Measurements from ENCODE around the gene ACOXL. TPM values are rescaled to one million over a fixed set of nuclear protein-coding genes. Genes with fewer than 3 reads are reported as not detected.

The ACOXL gene
- total and polyA plus RNA-seq, 9 of the 15 experiments (the other 6 are each of a cell fraction or from before 2014, with no cell fraction given), result 0.31 to 0.56 TPM; not detected in 7

GRCh38 chr2:110773401-110773921 is 41.1 kb downstream of the ACOXL start:
- no peak overlapping the region for H3K9ac ChIP-seq (ENCODE audit: insufficient read depth in 1 of 2, low read depth in 2 of 2, low read length in 2 of 2)
- H3K9me3 ChIP-seq (replicated peaks; ENCODE audit: control insufficient read depth, insufficient read depth, low read depth, low read length), result no peaks in the 10 kb centered on the region
- peaks cover 19 to 52% of the 10 kb centered on the region in 2 experiments for H3K27me3 ChIP-seq (ENCODE audit: control insufficient read depth in 2 of 2, insufficient read depth in 2 of 2, low read length in 2 of 2)
- no peaks in the 10 kb centered on the region for H3K79me2 ChIP-seq (ENCODE audit: control insufficient read depth, insufficient read depth, low read length)
- no peaks in the 10 kb centered on the region for H3K36me3 ChIP-seq (ENCODE audit: control insufficient read depth, insufficient read depth, low read length)
- in situ Hi-C loops (cut with MboI), result loop anchor here (25.0 kb wide), 1 partner anchor 986 kb away; the partner anchor contains the start of gene RGPD5
- H3K4me2 ChIP-seq (ENCODE audit: insufficient read depth, low read length), result no peak overlapping the region
- WGBS (ENCODE audit: insufficient coverage, low coverage, missing lambda C conversion rate), result 3% methylated on average over 5 of the region's 6 CpGs
- POLR2A ChIA-PET, result interaction anchor here (0.5 to 1.4 kb wide), 4 partner anchors 8 to 1110 kb away, joined by 3 to 6 read pairs (median 3); no protein-coding TSS in a partner anchor
- no TSS peak for BruUV-seq (replicated peaks)
- H3K4me1 ChIP-seq (replicated peaks in 1 of 2; ENCODE audit: control insufficient read depth in 2 of 2, insufficient read depth in 2 of 2, low read length in 2 of 2), result no peaks in the 10 kb centered on the region
- no peak for DNase-seq (ENCODE audit: extremely low read depth in 1 of 4, low spot score in 3 of 4)
- no peak overlapping the region for H3K27ac ChIP-seq (ENCODE audit: extremely low read depth, low read depth, low read length)
- H3K9me1 ChIP-seq (ENCODE audit: control insufficient read depth, insufficient read depth, low read length), result no peaks in the 10 kb centered on the region
- FAIRE-seq, result no peak
- no peak overlapping the region for H3K4me3 ChIP-seq
- H4K20me1 ChIP-seq (replicated peaks; ENCODE audit: control insufficient read depth, insufficient read depth, low read length), result no peaks in the 10 kb centered on the region
- no peak for ATAC-seq
- intact Hi-C loops (cut with micrococcal nuclease), result no loop called here
- H2AFZ ChIP-seq (ENCODE audit: low read depth, low read length), result no peak overlapping the region
- CTCF ChIA-PET (ENCODE audit: low intra/inter-chr PET ratio), result no interaction called here
- TF ChIP-seq RAD51 (IDR thresholded peaks at IDR 0.05; ENCODE audit: borderline replicate concordance, low read depth), result no peak
- TF ChIP-seq NFE2L1 (tag; IDR thresholded peaks at IDR 0.05; ENCODE audit: borderline replicate concordance, low read depth), result no peak
- TF ChIP-seq, protein P1, sequence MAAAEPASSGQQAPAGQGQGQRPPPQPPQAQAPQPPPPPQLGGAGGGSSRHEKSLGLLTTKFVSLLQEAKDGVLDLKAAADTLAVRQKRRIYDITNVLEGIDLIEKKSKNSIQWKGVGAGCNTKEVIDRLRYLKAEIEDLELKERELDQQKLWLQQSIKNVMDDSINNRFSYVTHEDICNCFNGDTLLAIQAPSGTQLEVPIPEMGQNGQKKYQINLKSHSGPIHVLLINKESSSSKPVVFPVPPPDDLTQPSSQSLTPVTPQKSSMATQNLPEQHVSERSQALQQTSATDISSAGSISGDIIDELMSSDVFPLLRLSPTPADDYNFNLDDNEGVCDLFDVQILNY (CRISPR knock-in tag; IDR thresholded peaks at IDR 0.05), result no peak
- no peak for TF ChIP-seq E2F3 (CRISPR knock-in tag; IDR thresholded peaks at IDR 0.05)
- TF ChIP-seq MAFG (tag; conservative IDR thresholded peaks at IDR 0.05), result no peak
- TF ChIP-seq, protein P2, sequence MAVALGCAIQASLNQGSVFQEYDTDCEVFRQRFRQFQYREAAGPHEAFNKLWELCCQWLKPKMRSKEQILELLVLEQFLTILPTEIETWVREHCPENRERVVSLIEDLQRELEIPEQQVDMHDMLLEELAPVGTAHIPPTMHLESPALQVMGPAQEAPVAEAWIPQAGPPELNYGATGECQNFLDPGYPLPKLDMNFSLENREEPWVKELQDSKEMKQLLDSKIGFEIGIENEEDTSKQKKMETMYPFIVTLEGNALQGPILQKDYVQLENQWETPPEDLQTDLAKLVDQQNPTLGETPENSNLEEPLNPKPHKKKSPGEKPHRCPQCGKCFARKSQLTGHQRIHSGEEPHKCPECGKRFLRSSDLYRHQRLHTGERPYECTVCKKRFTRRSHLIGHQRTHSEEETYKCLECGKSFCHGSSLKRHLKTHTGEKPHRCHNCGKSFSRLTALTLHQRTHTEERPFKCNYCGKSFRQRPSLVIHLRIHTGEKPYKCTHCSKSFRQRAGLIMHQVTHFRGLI (CRISPR knock-in tag; IDR thresholded peaks at IDR 0.05), result no peak
- TF ChIP-seq OTX1 (CRISPR knock-in tag; IDR thresholded peaks at IDR 0.05), result no peak
- TF ChIP-seq HDAC3 (IDR thresholded peaks at IDR 0.05; ENCODE audit: borderline replicate concordance, partially characterized antibody), result no peak
- no peak for TF ChIP-seq TFAM (CRISPR knock-in tag; conservative IDR thresholded peaks at IDR 0.05)
- TF ChIP-seq GATAD2A (IDR thresholded peaks at IDR 0.05), result no peak
- no peak for TF ChIP-seq ARID4B (CRISPR knock-in tag; IDR thresholded peaks at IDR 0.05)
- no peak for TF ChIP-seq ZNF740 (CRISPR knock-in tag; IDR thresholded peaks at IDR 0.05)
- TF ChIP-seq ZNF740 (tag; IDR thresholded peaks at IDR 0.05), result no peak
- no peak for TF ChIP-seq TBL1XR1 (IDR thresholded peaks at IDR 0.05; ENCODE audit: low read length in 2 of 2)
- TF ChIP-seq ZNF780A (CRISPR knock-in tag; IDR thresholded peaks at IDR 0.05), result no peak

Measured in K562 (cell line).